Adrenal gland (tissue), 12 donors: Measurements from ENCODE around the gene CDADC1. TPM values are rescaled to one million over a fixed set of nuclear protein-coding genes. Genes with fewer than 3 reads are reported as not detected.

Experiments used
- DNase-seq, 7 donors: peaks; one replicate each; pipeline ENCODE4 v3.0.0-alpha.2; 2019 to 2020
- H3K27ac ChIP-seq, 5 donors: fragments of 200-600 bp; sonication (generic) in 4 of 5; 1 replicate in 3 of 5; 2 replicates in 2 of 5; pipeline versions ENCODE4 v1.5.1 to v1.8.0; 2016 to 2020; ENCODE audit warnings: mild to moderate bottlenecking in 1 of 5
- H3K27me3 ChIP-seq: fragments of 200-600 bp; 2 replicates; pipeline ENCODE4 v1.8.0; 2021
- H3K36me3 ChIP-seq, 2 donors: fragments of 200-600 bp; replicated peaks in 1 of 2; 1 replicate in 1 of 2; 2 replicates in 1 of 2; pipeline versions ENCODE4 v1.5.1 to v1.8.0; 2018 to 2022
- H3K4me1 ChIP-seq, 2 donors: fragments of 200-600 bp; replicated peaks in 1 of 2; 1 replicate in 1 of 2; 2 replicates in 1 of 2; pipeline versions ENCODE4 v1.5.1 to v1.8.0; 2018 to 2021
- H3K4me3 ChIP-seq, 4 donors: fragments of 200-600 bp; sonication (generic) in 3 of 4; one replicate each; pipeline ENCODE4 v1.5.1; 2016 to 2018
- H3K9me3 ChIP-seq, 3 donors: fragments of 200-600 bp; sonication (generic) in 1 of 3; replicated peaks in 1 of 3; 1 replicate in 2 of 3; 2 replicates in 1 of 3; pipeline versions ENCODE4 v1.5.1 to v1.8.0; 2016 to 2021
- POLR2A ChIP-seq, 2 donors: fragments of 450-650 bp; IDR thresholded peaks; one replicate each; pipeline ENCODE4 v1.6.1; 2017; ENCODE audit warnings: antibody characterized with exemption in 2 of 2, mild to moderate bottlenecking in 2 of 2, moderate library complexity in 1 of 2
- WGBS, 4 donors: extraction: QIAGEN DNeasy Blood & Tissue Kit in 2 of 4; methylation state at CpG; one replicate each; pipeline versions ENCODE4 v1.1.5 to v1.1.7; 2013 to 2017; 5-methylcytosine and 5-hydroxymethylcytosine counted together
- intact Hi-C, 2 donors: fragments of 100-400 bp; cut with DNase I; formaldehyde crosslinking; loops; one replicate each; pipeline versions ENCODE4 v1.14.1 to v1.15.0; 2022 to 2023
- polyA plus RNA-seq, 3 donors: library from polyadenylated mRNA; stranded (reverse); fragments of 200-250 nt in 2 of 3; fragments of 350-450 nt in 1 of 3; fragmentation: Illumina TruSeq in 1 of 3; extraction: RNeasy Lipid Tissue Mini Kit (QIAGEN cat#74804) in 1 of 3; gene quantifications; one replicate each; pipeline ENCODE4 v1.2.3, GENCODE V29; 2013 to 2014
- total RNA-seq, 9 donors: library from RNA; depleted of rRNA in 4 of 9; stranded (reverse); fragments of >200 nt in 4 of 9; fragments of 120-200 nt in 1 of 9; fragmentation: NEBNext Ultra II Directional in 1 of 9; extraction: Animal tissue kit (Norgen Biotek cat#: 25700) in 1 of 9; gene quantifications; one replicate each; pipeline versions ENCODE4 v1.1.0 to v1.2.4, GENCODE V29; 2013 to 2023
- TF ChIP-seq, protein P1 (sequence below), 6 experiments: fragments of 450-650 bp in 4 of 6; fragments of 200-600 bp in 2 of 6; sonication (generic) in 1 of 6; IDR thresholded peaks; 1 replicate in 5 of 6; 2 replicates in 1 of 6; pipeline versions ENCODE4 v1.5.1 to v1.8.0; 2016 to 2021; ENCODE audit warnings: antibody characterized with exemption in 6 of 6, mild to moderate bottlenecking in 2 of 6, moderate library complexity in 1 of 6
- donor health status: healthy with polysubstance abuse.
- donor health status: Bipolar disorder and iron deficiency.
- donor health status: DM: yes; HTN: yes; CAD: no.
- donor health status: DM: no; HTN: no; CAD: no.
- donor health status: DM: no; HTN: no; CAD: no.
- donor health status: DM: yes; HTN: yes; CAD: no.

Gene CDADC1
- total and polyA plus RNA-seq, 12 donors: 4.4 to 25.4 (median 15.1) TPM

DNA sequence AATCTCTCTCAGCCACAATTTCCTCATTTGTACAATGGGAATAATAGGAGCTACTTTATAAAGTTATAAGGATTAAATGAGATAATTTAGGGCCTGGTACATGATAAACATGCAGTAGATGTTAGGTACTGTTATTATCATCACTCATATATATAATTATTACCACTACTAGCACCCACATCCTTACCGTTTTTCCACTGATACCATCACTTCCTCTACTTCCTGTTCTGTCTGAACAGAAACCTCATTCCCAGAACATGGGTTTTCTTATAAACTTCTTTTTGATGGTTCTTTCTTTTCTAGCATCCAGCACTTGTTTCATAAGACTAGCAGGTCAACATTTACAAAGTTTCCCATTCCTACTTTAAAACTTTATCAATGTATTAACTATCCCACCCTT, 6.3 kb downstream of the CDADC1 start:
- no peak for TF ChIP-seq POLR2A (IDR thresholded peaks at IDR 0.05)
- TF ChIP-seq, protein P1, sequence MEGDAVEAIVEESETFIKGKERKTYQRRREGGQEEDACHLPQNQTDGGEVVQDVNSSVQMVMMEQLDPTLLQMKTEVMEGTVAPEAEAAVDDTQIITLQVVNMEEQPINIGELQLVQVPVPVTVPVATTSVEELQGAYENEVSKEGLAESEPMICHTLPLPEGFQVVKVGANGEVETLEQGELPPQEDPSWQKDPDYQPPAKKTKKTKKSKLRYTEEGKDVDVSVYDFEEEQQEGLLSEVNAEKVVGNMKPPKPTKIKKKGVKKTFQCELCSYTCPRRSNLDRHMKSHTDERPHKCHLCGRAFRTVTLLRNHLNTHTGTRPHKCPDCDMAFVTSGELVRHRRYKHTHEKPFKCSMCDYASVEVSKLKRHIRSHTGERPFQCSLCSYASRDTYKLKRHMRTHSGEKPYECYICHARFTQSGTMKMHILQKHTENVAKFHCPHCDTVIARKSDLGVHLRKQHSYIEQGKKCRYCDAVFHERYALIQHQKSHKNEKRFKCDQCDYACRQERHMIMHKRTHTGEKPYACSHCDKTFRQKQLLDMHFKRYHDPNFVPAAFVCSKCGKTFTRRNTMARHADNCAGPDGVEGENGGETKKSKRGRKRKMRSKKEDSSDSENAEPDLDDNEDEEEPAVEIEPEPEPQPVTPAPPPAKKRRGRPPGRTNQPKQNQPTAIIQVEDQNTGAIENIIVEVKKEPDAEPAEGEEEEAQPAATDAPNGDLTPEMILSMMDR (IDR thresholded peaks at IDR 0.05): no peak
- no peak overlapping the region for H3K4me3 ChIP-seq
- peaks cover under 1 to 11% of the 10 kb centered on the region in 2 donors for H3K4me1 ChIP-seq
- intact Hi-C loops: no loop called here
- H3K9me3 ChIP-seq: no peaks in the 10 kb centered on the region
- WGBS, 4 donors: 35 to 57% (median 53%) methylated on average over 1 of the region's 1 CpG
- no peaks in the 10 kb centered on the region for H3K27me3 ChIP-seq
- H3K27ac ChIP-seq: no peak overlapping the region
- peaks cover 0 to 13% of the 10 kb centered on the region in 2 donors for H3K36me3 ChIP-seq
- no peak for DNase-seq

DNA sequence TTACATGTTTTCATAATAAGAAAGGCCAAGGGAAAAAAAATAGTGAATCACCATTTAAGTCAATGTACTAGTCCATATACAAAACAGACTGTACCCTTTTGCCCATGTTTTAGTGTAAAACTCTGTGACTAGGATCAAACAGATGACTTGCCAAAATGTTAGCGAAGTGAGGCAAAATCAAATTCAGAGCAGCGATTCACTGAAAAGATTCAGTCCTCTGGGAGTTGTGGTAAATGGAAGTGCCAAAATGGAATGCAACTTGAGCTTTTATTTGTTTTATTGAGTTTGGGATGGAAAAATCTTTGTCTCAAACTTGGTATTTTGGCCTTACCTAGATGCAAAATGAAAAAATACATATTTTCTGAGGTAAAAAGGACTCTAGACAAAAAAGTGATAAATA, 9.1 kb downstream of the CDADC1 start:
- H3K27ac ChIP-seq: no peak overlapping the region
- H3K9me3 ChIP-seq: no peaks in the 10 kb centered on the region
- H3K4me3 ChIP-seq: no peak overlapping the region
- no peak for DNase-seq
- intact Hi-C loops: no loop called here
- H3K36me3 ChIP-seq: peaks cover 0 to 36% of the 10 kb centered on the region in 2 donors
- WGBS, 4 donors: 88 to 96% (median 90%) methylated on average over 2 of the region's 2 CpGs
- H3K27me3 ChIP-seq: no peaks in the 10 kb centered on the region
- TF ChIP-seq POLR2A (IDR thresholded peaks at IDR 0.05): no peak
- TF ChIP-seq, protein P1 (IDR thresholded peaks at IDR 0.05): no peak
- peaks cover 8 to 15% of the 10 kb centered on the region in 2 donors for H3K4me1 ChIP-seq

DNA sequence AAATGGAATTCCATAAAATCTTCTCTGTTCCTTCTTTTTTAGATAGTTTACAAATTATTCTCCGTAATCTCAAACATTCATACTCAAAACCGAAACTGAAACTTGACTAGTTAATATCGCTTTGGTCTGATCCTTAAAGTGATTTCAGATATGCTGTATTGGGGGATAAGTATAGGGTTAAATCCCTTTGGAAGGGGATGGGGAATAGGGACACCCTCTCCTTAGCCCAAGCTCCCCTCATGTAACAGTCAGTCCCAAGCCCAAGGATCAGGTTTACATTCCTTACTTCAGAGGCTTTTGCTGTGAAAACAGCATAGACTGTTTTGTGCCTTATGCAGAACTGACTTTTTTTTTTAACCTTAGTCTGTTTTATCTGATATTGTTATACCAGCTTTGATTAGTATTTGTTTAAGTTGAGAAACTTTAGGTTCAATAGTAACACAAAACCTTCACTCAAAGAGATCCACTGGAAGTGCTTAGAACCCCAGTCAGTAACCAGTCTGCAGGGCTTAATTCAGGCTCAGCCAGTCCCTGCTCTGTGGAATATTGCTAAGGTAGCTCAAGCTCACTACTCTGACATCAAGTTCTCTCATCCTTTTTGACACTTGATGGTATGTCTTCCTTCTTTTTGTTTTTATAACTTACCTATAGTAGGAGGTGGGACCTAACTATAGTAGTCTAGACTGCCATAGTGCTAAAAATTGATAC, 10.5 kb downstream of the CDADC1 start:
- H3K27ac ChIP-seq: peak overlapping the region in 2 of 5 donors; percentile 4 to 47
- TF ChIP-seq, protein P1 (IDR thresholded peaks at IDR 0.05): no peak
- no peak for TF ChIP-seq POLR2A (IDR thresholded peaks at IDR 0.05)
- no peaks in the 10 kb centered on the region for H3K27me3 ChIP-seq
- no peaks in the 10 kb centered on the region for H3K9me3 ChIP-seq
- DNase-seq: no peak
- peaks cover 0 to 37% of the 10 kb centered on the region in 2 donors for H3K36me3 ChIP-seq
- H3K4me1 ChIP-seq: peaks cover 8 to 14% of the 10 kb centered on the region in 2 donors
- WGBS, 4 donors: 48 to 70% (median 58%) methylated on average over 3 of the region's 3 CpGs
- peak overlapping the region in 1 of 4 donors; percentile 21 for H3K4me3 ChIP-seq
- intact Hi-C loops: no loop called here

DNA sequence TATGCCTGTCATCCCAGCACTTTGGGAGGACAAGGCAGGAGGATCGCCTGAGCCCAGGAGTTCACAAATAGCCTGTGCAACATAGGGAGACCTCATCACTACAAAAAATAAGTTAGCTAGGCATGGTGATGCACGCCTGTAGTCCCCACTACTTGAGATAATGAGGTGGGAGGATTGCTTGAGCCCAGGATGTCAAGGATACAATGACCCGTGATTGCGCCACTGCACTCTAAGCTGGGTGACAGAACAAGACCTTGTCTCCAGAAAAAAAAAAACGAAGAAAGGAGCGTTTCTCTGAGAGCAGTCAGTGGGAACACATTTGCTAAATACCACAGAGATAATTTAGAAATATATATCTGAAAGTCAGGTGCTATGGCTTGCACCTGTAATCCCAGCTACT, 11.9 kb downstream of the CDADC1 start:
- Histone ChIP-seq H3K4me3 (no peak overlapping the region), H3K36me3 (peaks cover 0 to 37% of the 10 kb centered on the region in 2 donors)
- peak; percentile 37 to 83 (median 65) for DNase-seq

More for the DNA sequence above, 11.9 kb downstream of the CDADC1 start:
- no peak for TF ChIP-seq POLR2A (IDR thresholded peaks at IDR 0.05)
- TF ChIP-seq, protein P1 (IDR thresholded peaks at IDR 0.05): no peak
- Histone ChIP-seq H3K27me3 (no peaks in the 10 kb centered on the region), H3K9me3 (no peaks in the 10 kb centered on the region), H3K27ac (peak overlapping the region in 1 of 5 donors; percentile 3), H3K4me1 (peaks cover 8 to 14% of the 10 kb centered on the region in 2 donors)
- intact Hi-C loops: no loop called here
- 53 to 69% (median 61%) methylated on average over 6 of the region's 6 CpGs for WGBS, 4 donors
